ENCODE measurements around the gene ZBTB43.

- TF ChIP-seq CTCF (IDR thresholded peaks at IDR 0.05) (no peak), EP300 (IDR thresholded peaks at IDR 0.05) (no peak), POLR2A (IDR thresholded peaks at IDR 0.05) (no peak)
Measured at GRCh38 chr9:126833020-126833419, 28.2 kb downstream of the ZBTB43 start.
